Body of pancreas (tissue), 4 donors: ENCODE data around the gene BGN.

ENCODE experiments used
- CTCF ChIP-seq, 7 experiments: fragments of 450-650 bp in 4 of 7; fragments of 200-600 bp in 3 of 7; sonication (generic) in 3 of 7; IDR thresholded peaks; one replicate each; pipeline ENCODE4 v1.5.1; 2016 to 2019; ENCODE audit warnings: antibody characterized with exemption in 7 of 7
- POLR2A ChIP-seq, 3 donors: fragments of 450-650 bp; IDR thresholded peaks; one replicate each; pipeline ENCODE4 v1.6.1; 2016; ENCODE audit warnings: antibody characterized with exemption in 3 of 3, mild to moderate bottlenecking in 2 of 3

GRCh38 chrX:153458476-153458875 is 36.3 kb upstream of the BGN start:
- TF ChIP-seq CTCF (IDR thresholded peaks at IDR 0.05) (no peak), POLR2A (IDR thresholded peaks at IDR 0.05) (no peak)
